ENCODE measurements around the gene MYO3B. TPM values are rescaled to one million over a fixed set of nuclear protein-coding genes. Genes with fewer than 3 reads are reported as not detected.

Gene MYO3B
- total and polyA plus RNA-seq, 5 donors: not detected

DNA sequence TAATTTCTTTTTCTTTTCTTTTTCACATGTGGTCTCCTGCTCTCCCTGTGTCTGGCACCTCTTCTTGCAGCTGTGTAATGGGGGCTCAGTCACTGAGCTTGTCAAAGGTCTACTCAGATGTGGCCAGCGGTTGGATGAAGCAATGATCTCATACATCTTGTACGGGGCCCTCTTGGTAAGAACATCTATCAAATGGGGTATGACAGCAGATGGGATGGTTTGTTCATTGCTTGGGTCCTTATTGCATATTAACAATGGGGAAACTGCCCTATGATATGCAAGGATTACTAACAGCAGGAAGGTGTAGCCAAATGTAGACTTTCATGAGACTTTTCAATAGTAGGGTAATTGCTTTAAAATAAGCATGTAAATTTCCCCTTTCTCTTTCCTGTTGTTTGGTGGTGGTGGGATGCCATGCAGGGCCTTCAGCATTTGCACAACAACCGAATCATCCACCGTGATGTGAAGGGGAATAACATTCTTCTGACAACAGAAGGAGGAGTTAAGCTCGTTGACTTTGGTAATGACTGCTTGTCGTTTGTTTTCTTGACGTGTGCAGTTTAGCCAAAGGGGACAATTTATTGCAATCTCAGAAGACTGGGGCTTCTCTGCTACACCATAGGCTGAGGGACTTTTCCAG lies 36.5 kb downstream of the MYO3B start:
- ATAC-seq (no peak), DNase-seq (no peak)
- intact Hi-C loops (cut with DNase I): no loop called here
- Histone ChIP-seq H3K27me3 (ENCODE audit: control insufficient read depth, insufficient read depth) (no peaks in the 10 kb centered on the region), H3K27ac (ENCODE audit: low read length) (no peak overlapping the region), H3K4me3 (ENCODE audit: low read length) (no peak overlapping the region), H3K4me1 (ENCODE audit: control insufficient read depth, insufficient read depth, low read length) (no peaks in the 10 kb centered on the region), H3K9me3 (ENCODE audit: control insufficient read depth, low read length) (no peaks in the 10 kb centered on the region)
- WGBS: 65% methylated on average over 7 of the region's 7 CpGs

DNA sequence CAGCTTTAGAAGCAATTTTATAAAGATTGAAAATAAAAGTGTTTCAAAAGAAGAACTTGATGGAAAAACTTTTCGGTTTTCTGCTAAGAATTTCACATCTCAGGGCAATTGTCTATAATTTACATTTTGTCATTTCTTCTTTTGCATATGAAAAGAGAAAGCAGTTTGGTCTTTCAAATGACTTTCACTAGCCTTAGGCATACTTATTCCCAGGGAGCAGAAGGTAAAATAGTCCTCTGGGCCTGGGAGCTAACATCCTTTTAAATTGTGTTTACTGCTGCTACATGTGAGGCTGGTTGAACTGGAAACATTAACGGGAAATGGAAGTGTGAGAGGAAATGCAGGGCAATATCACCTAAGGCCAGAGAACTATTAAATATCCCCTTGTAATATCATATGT lies 37.1 kb downstream of the MYO3B start:
- H3K27me3 ChIP-seq (ENCODE audit: control insufficient read depth, insufficient read depth): no peaks in the 10 kb centered on the region
- no peaks in the 10 kb centered on the region for H3K9me3 ChIP-seq (ENCODE audit: control insufficient read depth, low read length)
- ATAC-seq (no peak), DNase-seq (no peak)
- H3K4me1 ChIP-seq (ENCODE audit: control insufficient read depth, insufficient read depth, low read length): no peaks in the 10 kb centered on the region
- H3K27ac ChIP-seq (ENCODE audit: low read length): no peak overlapping the region
- intact Hi-C loops (cut with DNase I): no loop called here
- H3K4me3 ChIP-seq (ENCODE audit: low read length): no peak overlapping the region
- 52% methylated on average over 2 of the region's 2 CpGs for whole genome bisulfite sequencing

DNA sequence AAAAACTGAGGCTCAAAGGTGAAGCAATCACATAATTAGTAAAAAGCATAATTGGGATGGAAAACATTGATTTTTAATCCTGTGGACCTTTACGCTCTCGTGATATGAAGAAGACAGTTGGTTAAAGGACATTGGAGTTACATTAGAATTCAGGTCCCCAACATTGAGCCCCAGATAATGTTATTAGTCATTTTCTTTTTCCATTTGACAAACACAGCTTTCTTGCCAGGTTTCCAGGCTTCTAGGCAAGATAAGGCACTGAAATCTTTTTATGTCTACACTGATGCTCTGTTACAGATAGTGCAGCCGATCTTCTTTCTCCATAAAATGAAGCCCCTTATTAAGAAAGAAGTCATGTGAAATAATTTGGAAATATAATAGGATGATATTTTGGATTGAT lies 38.5 kb downstream of the MYO3B start:
- no peaks in the 10 kb centered on the region for H3K9me3 ChIP-seq (ENCODE audit: control insufficient read depth, low read length)
- WGBS: 85% methylated on average over 3 of the region's 3 CpGs
- H3K4me3 ChIP-seq (ENCODE audit: low read length): no peak overlapping the region
- H3K27ac ChIP-seq (ENCODE audit: low read length): no peak overlapping the region
- no peak for DNase-seq
- intact Hi-C loops (cut with DNase I): no loop called here
- no peak for ATAC-seq
- no peaks in the 10 kb centered on the region for H3K27me3 ChIP-seq (ENCODE audit: control insufficient read depth, insufficient read depth)
- H3K4me1 ChIP-seq (ENCODE audit: control insufficient read depth, insufficient read depth, low read length): no peaks in the 10 kb centered on the region

DNA sequence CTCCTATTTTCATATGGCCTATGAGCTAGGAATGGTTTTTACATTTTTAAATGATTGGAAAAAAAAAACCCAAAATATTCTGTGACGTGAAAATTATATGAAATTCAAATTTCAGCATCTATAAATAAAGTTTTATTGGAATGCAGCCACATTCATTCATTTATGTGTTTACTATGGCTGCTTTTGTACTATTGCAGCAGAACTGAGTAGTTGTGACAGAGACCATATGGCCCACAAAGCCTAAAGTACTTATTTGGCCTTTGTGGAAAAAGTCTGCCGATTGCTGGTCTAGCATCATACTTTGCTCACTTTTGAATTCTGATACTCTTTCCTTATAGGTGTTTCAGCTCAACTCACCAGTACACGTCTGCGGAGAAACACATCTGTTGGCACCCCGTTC lies 39.0 kb downstream of the MYO3B start:
- no peaks in the 10 kb centered on the region for H3K9me3 ChIP-seq (ENCODE audit: control insufficient read depth, low read length)
- H3K4me1 ChIP-seq (ENCODE audit: control insufficient read depth, insufficient read depth, low read length): peaks cover under 1% of the 10 kb centered on the region
- no peak for ATAC-seq
- no peak overlapping the region for H3K27ac ChIP-seq (ENCODE audit: low read length)
- no peak for DNase-seq
- H3K4me3 ChIP-seq (ENCODE audit: low read length): no peak overlapping the region
- intact Hi-C loops (cut with DNase I): no loop called here
- WGBS: 77% methylated on average over 5 of the region's 5 CpGs
- H3K27me3 ChIP-seq (ENCODE audit: control insufficient read depth, insufficient read depth): no peaks in the 10 kb centered on the region

DNA sequence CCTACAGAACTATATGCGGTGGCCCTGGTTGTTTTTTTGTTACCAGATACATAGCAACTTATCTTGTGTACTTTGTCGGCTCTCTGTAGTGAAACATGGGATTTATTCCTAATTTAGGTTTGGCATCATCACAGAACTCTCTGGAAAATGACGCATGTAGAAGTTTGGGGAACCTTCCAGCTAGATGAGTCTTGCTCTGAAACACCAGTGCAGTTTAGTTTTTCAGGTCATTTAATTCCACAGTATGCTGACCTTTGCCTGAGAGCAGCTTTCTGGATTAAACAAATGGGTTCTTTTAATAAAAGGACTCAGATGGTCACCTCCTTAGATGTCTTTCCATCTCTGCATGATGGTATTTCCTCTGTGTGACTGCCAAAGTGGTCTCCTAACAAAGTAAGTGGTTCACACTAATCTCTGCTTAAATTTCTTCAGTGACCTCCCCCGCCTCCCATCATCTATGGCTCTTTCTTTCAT lies 39.9 kb downstream of the MYO3B start:
- 71% methylated on average over 4 of the region's 4 CpGs for WGBS
- H3K27ac ChIP-seq (ENCODE audit: low read length): no peak overlapping the region
- no peak overlapping the region for H3K4me3 ChIP-seq (ENCODE audit: low read length)
- intact Hi-C loops (cut with DNase I): no loop called here
- DNase-seq (no peak), ATAC-seq (peak; percentile 62 to 68)
- H3K9me3 ChIP-seq (ENCODE audit: control insufficient read depth, low read length): no peaks in the 10 kb centered on the region
- peaks cover 2% of the 10 kb centered on the region for H3K4me1 ChIP-seq (ENCODE audit: control insufficient read depth, insufficient read depth, low read length)
- no peaks in the 10 kb centered on the region for H3K27me3 ChIP-seq (ENCODE audit: control insufficient read depth, insufficient read depth)

DNA sequence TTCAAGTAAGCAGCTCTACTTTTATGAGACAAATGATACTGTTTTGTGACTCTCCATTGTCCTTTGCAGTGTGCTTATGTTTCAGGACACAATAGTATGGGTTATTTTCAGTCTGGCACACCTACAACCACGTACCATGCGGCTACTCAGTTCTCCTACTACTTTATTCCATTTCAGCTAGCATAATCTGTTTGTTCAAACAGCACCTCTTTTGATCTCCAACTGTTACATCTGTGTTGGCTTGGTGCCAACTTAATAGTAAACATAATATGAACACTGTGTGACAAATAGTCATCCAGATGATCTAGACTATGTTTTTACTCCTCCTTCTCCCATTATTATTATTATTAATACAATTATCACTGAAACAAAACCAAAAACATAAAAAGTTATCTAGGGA lies 40.5 kb downstream of the MYO3B start:
- no peaks in the 10 kb centered on the region for H3K9me3 ChIP-seq (ENCODE audit: control insufficient read depth, low read length)
- no peaks in the 10 kb centered on the region for H3K27me3 ChIP-seq (ENCODE audit: control insufficient read depth, insufficient read depth)
- no peak for DNase-seq
- intact Hi-C loops (cut with DNase I): no loop called here
- no peak overlapping the region for H3K27ac ChIP-seq (ENCODE audit: low read length)
- H3K4me1 ChIP-seq (ENCODE audit: control insufficient read depth, insufficient read depth, low read length): peaks cover 2% of the 10 kb centered on the region
- H3K4me3 ChIP-seq (ENCODE audit: low read length): no peak overlapping the region
- 88% methylated on average over 2 of the region's 2 CpGs for WGBS
- ATAC-seq: no peak

DNA sequence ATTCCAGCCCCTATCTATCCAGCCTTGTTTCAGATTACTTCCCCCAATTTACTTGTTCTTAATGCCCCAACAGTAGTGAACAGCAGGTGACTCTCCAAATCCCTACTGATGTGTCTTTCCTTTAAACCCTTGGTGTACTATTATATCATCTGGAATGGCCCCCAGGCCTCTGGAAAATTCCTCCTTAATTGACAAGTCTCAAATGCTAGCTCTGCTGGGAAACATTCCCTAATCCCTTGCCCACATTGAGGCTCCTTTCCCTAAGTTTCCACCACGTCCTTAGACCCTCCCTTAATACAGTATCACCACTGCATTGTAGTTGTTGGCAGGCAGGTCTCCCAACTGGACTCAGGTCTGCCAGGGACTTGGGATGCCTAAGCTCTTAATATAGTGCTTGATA lies 41.0 kb downstream of the MYO3B start:
- ATAC-seq (no peak), DNase-seq (no peak)
- intact Hi-C loops (cut with DNase I): no loop called here
- Histone ChIP-seq H3K4me3 (ENCODE audit: low read length) (no peak overlapping the region), H3K27ac (ENCODE audit: low read length) (no peak overlapping the region), H3K4me1 (ENCODE audit: control insufficient read depth, insufficient read depth, low read length) (peaks cover 2% of the 10 kb centered on the region), H3K9me3 (ENCODE audit: control insufficient read depth, low read length) (no peaks in the 10 kb centered on the region), H3K27me3 (ENCODE audit: control insufficient read depth, insufficient read depth) (no peaks in the 10 kb centered on the region)
- 62% methylated on average over 1 of the region's 1 CpG for WGBS

DNA sequence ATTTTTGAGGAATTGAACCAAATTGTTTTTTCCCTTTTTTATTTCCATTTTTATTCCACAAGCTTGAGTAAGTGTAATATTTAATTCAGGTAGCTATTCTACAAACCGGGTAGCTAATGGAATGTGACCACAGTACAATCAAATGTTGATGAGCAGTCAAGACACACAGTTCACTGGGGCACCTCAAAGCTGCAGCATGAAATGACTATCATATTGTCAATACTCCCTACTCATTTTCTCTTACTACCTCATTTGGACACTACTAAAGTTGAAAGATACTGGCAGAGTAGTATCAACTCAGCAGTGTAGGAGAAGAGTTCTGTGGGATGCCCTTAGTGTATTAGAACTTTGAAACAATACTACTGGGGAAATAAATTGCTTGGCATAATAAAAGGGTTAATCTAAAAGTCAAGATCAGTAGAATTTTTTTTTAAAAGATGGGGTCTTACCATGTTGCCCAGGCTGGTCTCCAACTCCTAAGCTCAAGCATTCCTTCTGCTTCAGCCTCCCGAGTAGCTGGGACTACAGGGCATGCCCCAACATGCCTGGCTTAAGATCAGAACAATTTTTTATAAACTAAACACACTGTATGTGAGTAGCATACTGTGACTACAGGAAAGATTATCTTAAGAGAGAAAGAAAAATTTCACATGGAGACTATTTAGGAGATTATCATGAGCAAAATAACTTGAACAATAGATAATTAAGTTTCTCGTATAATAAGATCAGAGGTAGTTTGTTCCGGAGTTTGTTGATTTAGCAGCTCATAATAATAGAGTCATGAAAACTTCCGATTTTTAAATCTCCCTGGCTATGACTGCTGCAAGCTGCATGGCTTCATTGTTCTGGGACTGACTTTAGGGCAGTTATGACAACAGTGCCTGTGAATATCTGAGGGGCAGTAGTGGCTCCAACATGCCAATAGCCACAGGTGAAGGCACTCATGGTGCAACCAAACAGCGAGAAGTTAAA lies 43.7 kb downstream of the MYO3B start:
- ATAC-seq (no peak), DNase-seq (no peak)
- peaks cover 2% of the 10 kb centered on the region for H3K4me1 ChIP-seq (ENCODE audit: control insufficient read depth, insufficient read depth, low read length)
- intact Hi-C loops (cut with DNase I): no loop called here
- H3K27me3 ChIP-seq (ENCODE audit: control insufficient read depth, insufficient read depth): no peaks in the 10 kb centered on the region
- no peaks in the 10 kb centered on the region for H3K9me3 ChIP-seq (ENCODE audit: control insufficient read depth, low read length)
- no peak overlapping the region for H3K4me3 ChIP-seq (ENCODE audit: low read length)
- WGBS: 42% methylated on average over 6 of the region's 6 CpGs
- no peak overlapping the region for H3K27ac ChIP-seq (ENCODE audit: low read length)

DNA sequence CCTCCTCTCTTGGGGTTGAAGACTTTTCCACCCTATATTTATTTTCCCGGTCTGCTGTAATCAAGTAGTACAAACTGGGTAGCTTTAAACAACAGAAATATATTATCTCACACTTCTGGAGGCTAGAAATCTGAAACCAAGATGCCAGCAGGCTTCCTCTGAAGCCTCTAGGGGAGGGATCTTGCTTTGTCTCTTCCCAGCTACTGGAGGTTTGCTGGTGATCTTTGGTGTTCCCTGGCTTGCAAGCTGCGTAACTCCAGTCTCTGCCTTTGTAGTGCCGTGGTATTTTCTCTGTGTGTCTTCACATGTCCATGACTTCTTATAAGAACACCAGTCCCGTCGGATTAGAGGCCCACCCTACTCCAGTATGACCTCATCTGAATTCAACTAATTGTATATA lies 44.4 kb downstream of the MYO3B start:
- intact Hi-C loops (cut with DNase I): no loop called here
- WGBS: 67% methylated on average over 5 of the region's 5 CpGs
- ATAC-seq: no peak
- H3K27me3 ChIP-seq (ENCODE audit: control insufficient read depth, insufficient read depth): no peaks in the 10 kb centered on the region
- no peak overlapping the region for H3K27ac ChIP-seq (ENCODE audit: low read length)
- no peak for DNase-seq
- H3K4me1 ChIP-seq (ENCODE audit: control insufficient read depth, insufficient read depth, low read length): peaks cover 2% of the 10 kb centered on the region
- H3K4me3 ChIP-seq (ENCODE audit: low read length): no peak overlapping the region
- H3K9me3 ChIP-seq (ENCODE audit: control insufficient read depth, low read length): no peaks in the 10 kb centered on the region

DNA sequence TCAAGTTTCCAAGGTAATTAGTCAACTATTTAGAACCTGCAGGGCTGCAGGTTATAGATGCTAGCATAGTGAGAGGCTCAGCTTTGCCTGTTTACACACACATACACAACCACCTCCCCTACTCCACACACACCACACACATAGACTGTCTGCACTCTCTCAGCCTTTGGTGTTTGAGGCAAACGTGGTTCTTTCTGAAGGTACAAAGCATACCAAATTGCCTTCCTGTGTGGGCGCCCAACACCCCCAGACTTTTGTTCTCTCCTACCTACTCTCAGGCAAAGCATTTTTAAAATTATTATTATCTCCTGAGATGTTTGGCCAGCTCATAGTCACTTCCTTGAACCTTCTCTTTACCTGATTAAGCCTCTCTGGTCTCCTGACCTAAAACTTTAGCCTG lies 44.9 kb downstream of the MYO3B start:
- intact Hi-C loops (cut with DNase I): no loop called here
- H3K4me3 ChIP-seq (ENCODE audit: low read length): no peak overlapping the region
- ATAC-seq: no peak
- H3K27ac ChIP-seq (ENCODE audit: low read length): no peak overlapping the region
- no peaks in the 10 kb centered on the region for H3K9me3 ChIP-seq (ENCODE audit: control insufficient read depth, low read length)
- no peaks in the 10 kb centered on the region for H3K27me3 ChIP-seq (ENCODE audit: control insufficient read depth, insufficient read depth)
- DNase-seq: no peak
- H3K4me1 ChIP-seq (ENCODE audit: control insufficient read depth, insufficient read depth, low read length): peaks cover 2% of the 10 kb centered on the region
- 81% methylated on average over 2 of the region's 2 CpGs for WGBS

DNA sequence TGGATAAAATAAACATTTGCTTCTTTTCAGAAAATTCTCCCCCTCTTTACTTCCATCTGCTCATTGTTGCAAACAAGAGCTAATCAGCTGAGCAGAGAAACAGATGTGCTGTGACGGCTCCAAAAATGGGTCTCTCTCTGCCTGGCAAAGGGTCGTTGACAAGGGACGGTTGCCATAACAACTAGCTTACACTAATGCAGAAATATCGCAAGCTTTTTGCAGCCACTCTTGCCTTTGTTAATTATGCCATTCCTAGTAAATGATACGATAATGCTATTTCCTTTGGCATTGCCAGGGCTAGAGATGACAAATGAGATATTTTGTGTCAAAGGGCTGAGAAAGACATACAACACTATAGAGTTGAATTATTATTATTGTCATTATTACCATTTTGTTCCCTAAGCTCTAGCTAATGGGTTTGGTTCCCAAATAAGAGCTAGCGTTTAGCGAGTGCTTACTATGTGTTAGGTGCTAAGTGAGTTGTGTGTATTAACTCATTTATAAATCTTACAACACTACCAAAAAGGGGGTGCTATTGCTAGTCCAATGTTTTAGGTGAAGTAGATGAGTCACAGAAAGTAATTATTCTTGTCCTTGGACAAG lies 46.8 kb downstream of the MYO3B start:
- WGBS: 40% methylated on average over 7 of the region's 7 CpGs
- ATAC-seq (no peak), DNase-seq (no peak)
- H3K27me3 ChIP-seq (ENCODE audit: control insufficient read depth, insufficient read depth): no peaks in the 10 kb centered on the region
- H3K4me3 ChIP-seq (ENCODE audit: low read length): no peak overlapping the region
- peaks cover 2% of the 10 kb centered on the region for H3K4me1 ChIP-seq (ENCODE audit: control insufficient read depth, insufficient read depth, low read length)
- no peak overlapping the region for H3K27ac ChIP-seq (ENCODE audit: low read length)
- no peaks in the 10 kb centered on the region for H3K9me3 ChIP-seq (ENCODE audit: control insufficient read depth, low read length)
- intact Hi-C loops (cut with DNase I): no loop called here

All from right cardiac atrium (tissue), 5 donors.